GM18507 (cell line): ENCODE results near the gene GPD2.
A peak's percentile ranks its signal among the peaks of the same experiment; 100 is the strongest.
"Not testable (repeated sequence)": the region's sequence is repeated elsewhere in the genome, so short reads cannot be mapped to it uniquely, and the experiment has no call there.

ENCODE experiments used
- DNase-seq: peaks from one replicate; pipeline ENCODE4 v3.0.0; 2011; ENCODE audit warnings: low read depth; ENCODE audit not compliant: insufficient read length; ENCODE audit errors: extremely low spot score
- FAIRE-seq: peaks from 2 replicates; lab custom pipeline; 2011; peaks lifted over from hg19 to GRCh38; lab: Jason Lieb, UNC

GPD2 gene

GRCh38 chr2:156563994-156564753 lies 128.0 kb downstream of the GPD2 start:
- FAIRE-seq (no peak), DNase-seq (no peak)

DNA sequence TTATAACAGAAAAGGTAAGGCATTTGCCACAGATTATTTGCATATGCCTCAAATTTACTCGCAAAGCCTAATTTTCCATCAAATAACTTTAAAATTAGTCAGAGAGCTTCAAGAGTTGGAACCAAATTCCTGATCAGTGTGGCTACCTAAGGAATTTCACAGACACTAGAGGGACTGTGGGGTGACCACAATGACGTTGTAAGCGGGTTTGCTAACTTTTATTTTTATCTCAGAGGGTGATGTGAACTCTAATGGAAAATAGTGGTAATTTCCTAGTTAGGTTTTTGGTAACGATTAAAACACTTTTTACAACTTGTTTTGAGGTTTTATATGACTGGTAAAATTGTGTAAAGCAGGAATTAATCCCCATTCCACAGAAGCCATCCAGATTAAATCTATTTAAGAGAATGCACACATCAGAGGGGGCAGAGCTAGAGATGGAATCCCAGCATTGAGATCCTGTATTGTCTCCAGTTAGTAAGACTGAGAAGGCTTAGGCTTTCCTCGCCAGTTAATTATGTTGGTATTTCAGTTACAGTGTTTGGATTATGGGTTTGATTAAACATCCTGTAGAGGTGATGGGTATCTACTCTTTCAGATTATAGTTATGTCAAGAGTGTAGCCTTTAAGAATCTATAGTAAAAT lies 129.0 kb downstream of the GPD2 start:
- no peak for DNase-seq
- peak; percentile 9 for FAIRE-seq

DNA sequence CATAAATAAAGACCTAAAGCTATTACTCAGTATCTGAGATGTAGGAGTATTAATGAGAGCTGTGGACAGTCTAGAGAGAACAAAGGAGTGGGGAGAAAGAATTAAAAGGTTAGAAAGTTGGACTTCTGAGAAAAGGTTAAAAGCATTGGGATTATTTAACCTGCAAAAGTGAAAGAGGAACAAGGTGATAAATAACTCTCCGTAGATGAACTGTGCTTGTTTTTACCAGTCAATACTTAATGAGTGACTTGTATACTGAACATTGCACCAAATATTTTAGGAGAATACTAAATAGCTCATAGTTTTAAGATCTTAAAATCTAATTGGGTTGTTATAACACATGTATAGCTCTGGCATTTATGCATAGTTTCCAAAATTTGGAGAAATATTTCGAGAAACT lies 137.5 kb downstream of the GPD2 start:
- FAIRE-seq, result no peak
- DNase-seq, result no peak

DNA sequence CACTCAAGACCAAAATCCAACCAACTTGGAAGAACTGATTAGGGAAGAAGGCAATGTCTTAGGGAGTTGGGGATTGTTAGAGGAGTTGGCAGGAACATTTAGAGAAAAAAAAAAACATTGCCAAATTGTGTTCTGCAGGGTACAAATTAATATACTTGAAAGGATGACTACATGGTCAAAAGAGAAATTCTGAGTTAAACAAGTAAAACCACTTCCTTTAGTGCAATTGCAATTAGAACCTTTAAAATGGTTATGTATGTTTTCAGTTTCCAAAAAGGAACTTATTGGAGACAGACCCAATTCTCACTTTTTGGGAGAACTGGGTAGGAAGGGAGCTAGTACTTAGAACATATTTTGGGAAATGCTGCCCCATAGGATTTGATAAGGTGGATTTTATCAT lies 137.9 kb downstream of the GPD2 start:
- FAIRE-seq (peak; percentile 73), DNase-seq (no peak)

- FAIRE-seq (no peak), DNase-seq (no peak)
These were observed 139.8 kb downstream of the GPD2 start for GRCh38 chr2:156576005-156576404.

DNA sequence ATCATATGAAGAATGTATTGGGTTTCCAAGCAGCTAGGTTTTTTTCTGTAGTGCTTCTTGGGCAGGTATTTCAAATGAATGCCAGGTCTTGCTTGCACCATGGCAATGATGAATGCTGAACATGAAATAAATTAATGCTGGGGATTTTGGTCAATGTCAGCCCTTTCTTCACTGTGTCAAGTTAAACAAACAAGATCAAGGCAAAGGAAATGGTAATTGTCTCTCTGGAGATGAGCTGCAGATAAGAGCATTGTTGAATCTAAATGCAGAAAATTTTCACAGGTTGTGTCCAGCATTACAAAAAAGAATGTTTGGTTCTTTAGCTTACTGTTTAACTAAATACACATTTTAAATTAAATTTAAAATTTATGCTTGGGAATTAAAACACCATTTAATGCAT lies 144.3 kb downstream of the GPD2 start:
- FAIRE-seq, result no peak
- DNase-seq, result no peak

DNA sequence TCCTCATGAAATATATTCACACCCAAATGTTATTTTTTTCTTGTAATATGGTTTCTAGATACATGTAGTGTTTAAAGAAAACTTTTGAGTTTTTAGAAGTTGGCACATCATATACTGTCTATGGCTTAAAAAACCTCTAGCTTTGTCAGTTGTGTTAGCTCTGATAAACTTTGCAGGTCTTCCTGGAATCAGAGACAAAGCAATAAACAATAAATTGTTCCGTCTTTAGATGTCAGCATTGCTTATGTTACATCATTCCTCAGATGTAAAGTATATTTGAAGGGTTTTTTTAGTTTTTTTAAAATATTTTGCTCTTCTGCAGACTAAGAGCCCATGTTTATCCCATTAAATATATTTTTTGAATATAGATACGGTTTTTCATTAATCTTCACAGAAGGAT lies 145.1 kb downstream of the GPD2 start:
- DNase-seq, result no peak
- no peak for FAIRE-seq

DNA sequence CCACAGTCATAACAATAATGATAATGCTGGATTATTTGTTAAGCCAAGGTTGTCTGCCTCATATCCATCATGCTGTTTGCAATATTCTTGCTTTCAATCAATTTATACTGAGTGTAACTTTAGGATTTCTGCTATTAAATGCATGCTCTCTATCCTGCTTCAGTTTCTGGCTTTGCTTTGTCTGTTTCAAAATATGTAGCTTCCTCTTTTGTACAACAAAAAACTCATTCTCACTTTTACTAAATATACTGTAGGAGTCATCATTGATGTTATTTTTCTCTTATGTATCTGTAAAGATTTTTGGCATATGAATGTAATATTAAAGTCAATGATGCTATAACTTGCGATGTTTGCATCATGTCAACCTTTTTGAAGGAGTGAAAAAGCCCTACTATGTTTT lies 149.3 kb downstream of the GPD2 start:
- no peak for FAIRE-seq

DNA sequence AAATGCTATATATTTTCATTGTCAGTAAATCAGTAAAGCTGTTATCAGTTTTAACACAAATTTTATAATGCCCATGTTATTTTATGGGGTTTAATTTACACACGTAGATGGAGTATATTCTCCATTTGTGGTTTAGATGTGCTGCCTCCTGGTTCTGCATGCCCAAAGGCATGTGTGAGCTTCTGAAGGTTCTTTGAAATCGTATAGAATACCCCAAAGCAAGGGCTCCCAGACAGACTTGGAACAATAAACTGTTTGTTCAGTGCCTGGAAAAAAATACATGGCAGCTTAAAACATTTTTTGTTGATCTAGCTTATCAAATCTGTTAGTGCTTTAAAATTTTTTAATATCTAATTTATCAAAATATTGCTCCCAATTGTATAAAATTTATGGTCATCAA lies 150.4 kb downstream of the GPD2 start:
- FAIRE-seq (no peak), DNase-seq (no peak)

More for the DNA sequence above, 149.3 kb downstream of the GPD2 start:
- DNase-seq, result no peak

- DNase-seq, result peak; percentile 5
- peak; percentile 93 for FAIRE-seq
These were observed 153.4 kb downstream of the GPD2 start for GRCh38 chr2:156589381-156590079.

- FAIRE-seq, result no peak
- no peak for DNase-seq
These were observed 154.0 kb downstream of the GPD2 start for GRCh38 chr2:156590085-156590739.

DNA sequence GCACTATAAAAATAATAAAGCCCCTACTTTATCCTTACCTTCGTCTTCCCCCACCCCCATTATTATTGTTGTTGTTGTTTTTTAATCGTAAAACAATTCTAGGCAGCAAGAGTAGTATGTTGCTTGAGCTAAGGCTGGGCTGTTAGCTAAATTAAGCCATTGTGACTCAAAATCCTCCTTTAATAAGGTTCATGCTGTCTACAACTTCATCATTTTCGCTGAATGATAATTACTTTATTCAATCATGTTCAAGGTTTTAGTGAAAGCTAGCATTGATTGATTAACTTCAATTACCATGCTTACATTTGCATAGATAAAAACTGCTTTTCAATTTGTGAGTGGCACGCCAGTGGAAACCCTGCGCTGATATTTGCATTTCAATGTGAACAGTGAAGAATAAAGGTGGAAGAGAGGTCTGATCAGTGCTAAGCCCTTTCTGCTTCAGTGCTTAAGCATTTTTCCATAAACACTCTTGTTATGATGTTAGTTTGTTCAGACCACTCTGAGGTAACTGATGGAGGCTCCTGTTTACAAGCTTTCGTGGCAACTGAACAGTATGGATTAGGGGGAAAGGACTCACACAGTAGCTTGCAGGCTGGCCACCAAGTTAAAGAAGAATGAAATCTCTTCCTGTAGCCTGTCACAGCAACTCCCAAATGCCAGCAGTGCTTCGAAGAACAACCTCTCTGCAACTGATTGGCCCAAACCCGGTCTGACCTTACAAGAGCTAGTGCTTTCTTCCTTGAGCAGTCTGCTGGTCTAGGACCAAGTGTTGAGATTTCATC lies 156.8 kb downstream of the GPD2 start:
- FAIRE-seq (no peak), DNase-seq (no peak)

DNA sequence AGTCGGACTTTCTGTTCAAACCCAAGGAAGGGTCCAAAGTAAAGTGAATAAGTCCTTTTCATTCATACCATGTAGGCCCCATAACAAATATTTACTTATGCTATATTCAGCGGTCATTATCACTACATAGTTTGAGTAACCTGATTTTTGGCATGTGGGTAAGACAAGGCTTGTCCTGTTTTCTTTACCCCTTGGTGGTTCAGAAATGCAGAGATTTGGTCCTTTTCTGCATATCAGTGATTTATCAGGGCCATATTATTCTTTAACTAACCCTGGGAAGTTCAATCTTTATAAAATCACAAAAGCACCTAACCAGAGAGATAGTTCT lies 157.4 kb downstream of the GPD2 start:
- FAIRE-seq, result no peak
- DNase-seq, result no peak

GRCh38 chr2:156598563-156598962 lies 162.4 kb downstream of the GPD2 start:
- FAIRE-seq, result no peak
- DNase-seq, result no peak

DNA sequence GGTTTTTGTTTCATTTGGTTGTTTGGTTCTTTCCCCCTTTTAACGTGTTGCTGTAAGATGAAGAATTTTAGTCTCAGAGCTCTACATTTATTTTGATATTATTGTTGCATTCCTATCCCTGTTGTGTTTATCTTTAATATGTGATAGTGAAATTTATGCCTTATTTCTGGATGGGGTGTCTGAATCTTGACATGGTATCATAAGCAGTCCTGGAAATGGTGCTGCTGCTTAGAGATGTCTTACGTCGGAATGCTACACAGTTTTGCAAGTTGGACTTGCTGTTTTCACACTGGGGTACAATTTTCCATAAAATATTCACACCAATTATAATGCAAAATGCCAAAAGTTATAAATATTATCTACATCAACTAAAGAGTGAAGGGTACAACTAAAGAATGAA lies 164.0 kb downstream of the GPD2 start:
- DNase-seq (no peak), FAIRE-seq (no peak)

DNA sequence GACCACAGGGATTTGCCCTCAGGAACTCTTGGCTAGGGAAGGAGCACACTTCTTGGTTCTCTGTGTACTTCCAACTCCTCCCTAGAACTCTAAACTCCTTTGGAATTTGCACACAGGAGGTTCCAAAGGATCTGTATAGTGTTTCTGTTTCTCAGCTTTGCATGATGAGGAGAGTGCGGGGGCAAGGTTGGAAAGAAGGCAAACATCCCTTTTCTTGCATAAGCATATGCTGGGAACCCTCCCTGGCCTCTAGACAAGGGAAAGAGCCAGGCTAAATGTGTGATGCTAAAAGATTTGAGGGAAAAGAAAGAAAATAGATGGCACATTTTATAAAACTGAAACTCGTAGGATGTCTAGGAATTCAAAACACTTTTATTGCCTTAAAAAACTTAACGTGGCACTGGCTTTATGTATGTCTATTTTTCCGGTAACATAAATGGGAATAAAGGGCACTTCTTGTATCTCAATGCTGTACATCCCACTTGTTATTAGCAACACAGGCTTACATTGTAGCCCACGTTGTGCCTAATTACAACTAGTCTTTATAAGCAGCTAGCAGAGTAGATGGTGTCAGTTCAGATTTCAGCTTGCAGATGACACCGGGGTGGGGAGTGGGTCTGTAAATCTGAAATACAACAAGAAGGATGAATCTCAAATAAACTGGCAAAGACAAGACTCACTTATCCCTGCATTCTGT lies 165.8 kb downstream of the GPD2 start:
- DNase-seq (no peak), FAIRE-seq (no peak)

DNA sequence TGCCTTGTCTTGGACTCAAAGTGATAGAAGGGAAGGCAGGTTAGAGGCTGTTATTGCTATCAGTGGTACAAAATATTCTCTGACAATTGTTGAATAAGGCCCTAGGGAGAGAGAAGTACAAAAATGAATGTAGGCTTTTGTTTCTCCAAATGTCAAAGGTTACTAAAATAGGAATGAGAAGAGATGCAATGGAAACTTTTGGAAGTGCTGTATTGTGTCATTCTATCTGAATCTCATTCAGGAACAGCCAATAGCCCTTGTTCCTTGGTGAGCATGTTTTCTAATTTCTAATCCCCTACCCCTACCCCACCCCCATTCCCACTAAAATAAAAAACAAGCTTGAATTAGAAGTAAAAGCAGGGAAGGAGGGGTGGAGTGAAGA lies 166.4 kb downstream of the GPD2 start:
- FAIRE-seq, result no peak

DNA sequence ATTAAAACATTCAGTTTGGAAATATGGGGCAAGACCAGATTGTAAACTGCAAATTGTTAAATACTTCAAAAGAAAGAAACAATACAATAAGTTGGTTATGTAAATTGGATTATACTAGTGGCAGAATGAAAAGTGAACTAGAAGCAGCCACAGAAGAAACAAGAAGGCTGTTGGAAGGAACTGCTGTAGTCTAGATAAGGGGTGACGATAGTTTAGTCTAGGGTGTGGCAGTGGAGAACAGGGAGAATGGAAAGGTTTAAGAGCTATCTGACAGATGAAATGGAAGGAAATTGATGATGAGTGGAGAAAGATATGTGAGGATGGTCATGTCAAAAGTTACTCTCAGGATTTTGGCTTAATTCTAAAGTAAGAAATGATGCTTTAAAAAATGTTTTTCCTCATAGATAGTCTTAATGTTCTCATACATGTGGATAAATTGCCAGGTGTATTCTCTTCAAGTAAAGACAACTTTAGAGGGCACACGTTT lies 179.7 kb downstream of the GPD2 start:
- FAIRE-seq, result no peak
- DNase-seq, result no peak

More for the DNA sequence above, 166.4 kb downstream of the GPD2 start:
- DNase-seq, result no peak

DNA sequence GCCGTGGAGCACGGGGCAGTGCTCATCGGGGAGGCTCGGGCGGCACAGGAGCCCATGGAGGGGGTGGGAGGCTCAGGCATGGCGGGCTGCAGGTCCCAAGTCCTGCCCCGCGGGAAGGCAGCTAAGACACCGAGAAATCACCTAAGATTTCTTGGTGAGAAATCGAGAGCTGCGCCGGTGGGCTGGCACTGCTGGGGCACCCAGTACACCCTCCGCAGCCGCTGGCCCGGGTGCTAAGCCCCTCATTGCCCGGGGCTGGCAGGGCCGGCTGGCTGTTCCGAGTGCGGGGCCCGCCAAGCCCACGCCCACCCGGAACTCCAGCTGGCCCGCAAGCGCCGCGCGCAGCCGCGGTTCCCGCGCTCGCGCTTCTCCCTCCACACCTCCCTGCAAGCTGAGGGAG lies 181.9 kb downstream of the GPD2 start:
- not testable (repeated sequence) for FAIRE-seq, DNase-seq
